NCI-H2196 treated with DMSO at 0.1 percent for 48 hours (cell line): Measurements from ENCODE around the gene FAM217A.
"Not testable (repeated sequence)": the region's sequence is repeated elsewhere in the genome, so short reads cannot be mapped to it uniquely, and the experiment has no call there.

Experiments used
- DNase-seq: peaks from one replicate; lab custom pipeline; 2025; ENCODE audit not compliant: unreplicated experiment; lab: John Stamatoyannopoulos, UW

FAM217A gene

GRCh38 chr6:4078691-4079471 lies at the start of gene FAM217A:
Gene FAM217A, minus strand, starts transcription at chr6:4079137. Its CDS starts 1,723 bp downstream, at chr6:4077414.
- no peak for DNase-seq

- no peak for DNase-seq
Observed at GRCh38 chr6:4128072-4128471, 49.1 kb upstream of the FAM217A start.

GRCh38 chr6:4125933-4126864 lies 47.3 kb upstream of the FAM217A start:
- DNase-seq, result no peak

GRCh38 chr6:4125500-4125899 lies 46.6 kb upstream of the FAM217A start:
- no peak for DNase-seq

GRCh38 chr6:4124351-4124750 lies 45.4 kb upstream of the FAM217A start:
- DNase-seq, result no peak

GRCh38 chr6:4115741-4116140 lies 36.8 kb upstream of the FAM217A start:
- no peak for DNase-seq

GRCh38 chr6:4114123-4114522 lies 35.2 kb upstream of the FAM217A start:
- no peak for DNase-seq

- DNase-seq, result no peak
Observed at GRCh38 chr6:4113649-4114048, 34.7 kb upstream of the FAM217A start.

- DNase-seq, result no peak
Observed at GRCh38 chr6:4112366-4112765, 33.4 kb upstream of the FAM217A start.

- DNase-seq, result not testable (repeated sequence)
Observed at GRCh38 chr6:4109363-4109815, 30.5 kb upstream of the FAM217A start.

- no peak for DNase-seq
Observed at GRCh38 chr6:4108561-4109093, 29.7 kb upstream of the FAM217A start.

- no peak for DNase-seq
Observed at GRCh38 chr6:4107873-4108272, 28.9 kb upstream of the FAM217A start.

- no peak for DNase-seq
Observed at GRCh38 chr6:4105980-4106536, 27.1 kb upstream of the FAM217A start.

GRCh38 chr6:4103929-4104328 lies 25.0 kb upstream of the FAM217A start:
- DNase-seq, result no peak

- DNase-seq, result no peak
Observed at GRCh38 chr6:4102687-4103244, 23.8 kb upstream of the FAM217A start.

GRCh38 chr6:4101298-4101697 lies 22.4 kb upstream of the FAM217A start:
- DNase-seq, result no peak

GRCh38 chr6:4100655-4101054 lies 21.7 kb upstream of the FAM217A start:
- DNase-seq, result no peak

- DNase-seq, result no peak
Observed at GRCh38 chr6:4093288-4093687, 14.4 kb upstream of the FAM217A start.

GRCh38 chr6:4091941-4092340 lies 13.0 kb upstream of the FAM217A start:
- no peak for DNase-seq

- DNase-seq, result not testable (repeated sequence)
Observed at GRCh38 chr6:4090043-4090442, 11.1 kb upstream of the FAM217A start.

GRCh38 chr6:4088704-4089103 lies 9.8 kb upstream of the FAM217A start:
- no peak for DNase-seq
